Inflammatory macrophage treated with lipopolysaccharide for 4 hours (primary cell): ENCODE data around the gene PCDHGB1.
"Not testable (repeated sequence)": the region's sequence is repeated elsewhere in the genome, so short reads cannot be mapped to it uniquely, and the experiment has no call there.

Experiments used
- DNase-seq: peaks from one replicate; pipeline ENCODE4 v3.0.0-alpha.2; 2020

Gene PCDHGB1

GRCh38 chr5:141349917-141350619 lies at the start of gene PCDHGB1:
PCDHGB1 (plus strand) TSS chr5:141350099; CDS start chr5:141350261, 162 bp downstream.
- no peak for DNase-seq

GRCh38 chr5:141303756-141304155 lies 46.1 kb upstream of the PCDHGB1 start, which contains the start of gene SLC25A2:
SLC25A2 (minus strand) TSS chr5:141304049; CDS start chr5:141303865, 184 bp downstream.
- no peak for DNase-seq

DNA sequence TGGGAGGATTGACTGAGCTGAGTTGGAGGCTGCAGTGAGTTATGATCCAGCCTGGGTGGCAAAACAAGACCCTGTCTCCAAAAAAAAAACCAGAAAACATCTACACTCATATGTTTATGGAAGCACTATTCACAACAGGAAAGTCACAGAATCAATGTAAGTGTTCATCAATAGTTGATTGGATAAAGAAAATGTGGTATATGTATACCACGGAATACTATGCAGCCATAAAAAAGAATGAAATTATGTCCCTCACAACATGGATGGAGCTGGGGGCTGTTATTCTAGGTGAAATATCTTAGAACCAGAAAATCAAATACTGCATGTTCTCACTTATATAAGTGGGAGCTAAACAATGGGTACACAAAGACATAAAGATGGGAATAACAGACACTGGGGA lies 43.3 kb upstream of the PCDHGB1 start:
- DNase-seq: no peak

DNA sequence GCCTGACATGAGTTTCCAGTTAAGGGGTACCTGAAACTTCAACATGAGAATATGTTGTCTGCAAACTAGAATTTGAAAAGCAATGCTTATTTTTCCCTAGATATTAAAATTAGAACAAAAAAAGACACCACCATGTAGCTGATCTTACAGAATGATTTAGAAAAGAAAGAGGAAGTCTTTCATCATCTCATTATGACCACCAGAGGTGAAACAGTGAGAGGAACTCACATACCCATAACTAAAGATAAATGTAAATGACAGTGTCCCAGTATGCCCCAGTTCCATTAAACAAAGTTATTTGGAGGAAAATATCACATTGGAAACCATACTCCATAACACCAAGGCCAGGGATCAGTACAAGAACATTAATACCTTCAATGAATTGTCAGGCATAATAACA lies 36.2 kb upstream of the PCDHGB1 start:
- no peak for DNase-seq

- DNase-seq: not testable (repeated sequence)
Observed at GRCh38 chr5:141316963-141317362, 32.9 kb upstream of the PCDHGB1 start.

DNA sequence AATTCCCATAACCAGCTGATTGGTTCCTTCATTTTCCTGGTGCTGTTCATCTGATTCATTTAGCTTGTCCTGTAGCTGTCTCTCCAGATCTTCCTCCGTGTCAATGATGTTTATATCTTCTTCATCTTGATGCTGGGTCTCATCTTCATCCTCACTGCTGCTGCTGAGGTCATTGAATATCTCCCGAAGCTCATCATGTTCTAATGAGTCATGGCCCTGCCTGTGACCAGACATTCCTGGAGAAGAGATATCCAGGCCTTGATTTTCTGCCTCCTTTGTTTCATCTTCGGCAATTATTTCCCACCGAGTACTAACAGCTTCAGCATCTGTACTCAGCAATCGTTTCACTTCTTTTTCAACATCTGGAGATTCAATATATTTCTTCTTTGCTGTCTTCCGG lies 30.7 kb upstream of the PCDHGB1 start:
- DNase-seq: no peak

- no peak for DNase-seq
Observed at GRCh38 chr5:141319699-141320098, 30.2 kb upstream of the PCDHGB1 start.

GRCh38 chr5:141320225-141321169 lies 29.4 kb upstream of the PCDHGB1 start, which contains the start of gene TAF7:
TAF7 (minus strand) TSS chr5:141320784; CDS start chr5:141320044, 740 bp downstream.
- DNase-seq: peak; percentile 95

- no peak for DNase-seq
Observed at GRCh38 chr5:141322261-141322660, 27.6 kb upstream of the PCDHGB1 start.

GRCh38 chr5:141326088-141326854 lies 23.6 kb upstream of the PCDHGB1 start:
- peak; percentile 49 for DNase-seq

DNA sequence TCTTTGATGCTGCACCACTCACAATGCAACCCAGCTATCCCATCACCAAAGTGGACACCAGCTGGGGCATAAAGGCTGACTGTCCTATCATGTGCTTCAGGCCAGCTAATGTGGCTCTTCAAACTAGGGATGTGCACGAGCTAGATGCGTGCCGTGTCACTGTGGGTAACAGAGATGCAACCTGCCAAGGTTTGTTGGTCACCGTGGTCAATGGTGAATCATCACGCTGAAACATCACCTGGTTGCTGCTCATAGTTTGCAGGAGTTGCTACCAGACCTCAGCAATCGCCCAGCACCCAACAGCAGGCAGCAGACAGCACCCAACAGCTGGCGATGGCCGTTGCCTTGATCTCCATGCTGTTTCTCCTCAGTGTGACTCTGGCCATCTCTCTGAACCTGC lies 21.7 kb upstream of the PCDHGB1 start:
- DNase-seq: no peak

- no peak for DNase-seq
Observed at GRCh38 chr5:141330299-141331080, 19.4 kb upstream of the PCDHGB1 start, which contains the start of gene PCDHGA1. PCDHGA1 (plus strand) TSS chr5:141330514.

DNA sequence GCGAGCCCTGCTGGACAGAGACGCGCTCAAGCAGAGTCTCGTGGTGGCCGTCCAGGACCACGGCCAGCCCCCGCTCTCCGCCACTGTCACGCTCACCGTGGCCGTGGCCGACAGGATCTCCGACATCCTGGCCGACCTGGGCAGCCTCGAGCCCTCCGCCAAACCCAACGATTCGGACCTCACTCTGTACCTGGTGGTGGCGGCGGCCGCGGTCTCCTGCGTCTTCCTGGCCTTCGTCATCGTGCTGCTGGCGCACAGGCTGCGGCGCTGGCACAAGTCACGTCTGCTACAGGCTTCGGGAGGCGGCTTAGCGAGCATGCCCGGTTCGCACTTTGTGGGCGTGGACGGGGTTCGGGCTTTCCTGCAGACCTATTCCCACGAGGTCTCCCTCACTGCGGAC lies 17.3 kb upstream of the PCDHGB1 start:
- not testable (repeated sequence) for DNase-seq

DNA sequence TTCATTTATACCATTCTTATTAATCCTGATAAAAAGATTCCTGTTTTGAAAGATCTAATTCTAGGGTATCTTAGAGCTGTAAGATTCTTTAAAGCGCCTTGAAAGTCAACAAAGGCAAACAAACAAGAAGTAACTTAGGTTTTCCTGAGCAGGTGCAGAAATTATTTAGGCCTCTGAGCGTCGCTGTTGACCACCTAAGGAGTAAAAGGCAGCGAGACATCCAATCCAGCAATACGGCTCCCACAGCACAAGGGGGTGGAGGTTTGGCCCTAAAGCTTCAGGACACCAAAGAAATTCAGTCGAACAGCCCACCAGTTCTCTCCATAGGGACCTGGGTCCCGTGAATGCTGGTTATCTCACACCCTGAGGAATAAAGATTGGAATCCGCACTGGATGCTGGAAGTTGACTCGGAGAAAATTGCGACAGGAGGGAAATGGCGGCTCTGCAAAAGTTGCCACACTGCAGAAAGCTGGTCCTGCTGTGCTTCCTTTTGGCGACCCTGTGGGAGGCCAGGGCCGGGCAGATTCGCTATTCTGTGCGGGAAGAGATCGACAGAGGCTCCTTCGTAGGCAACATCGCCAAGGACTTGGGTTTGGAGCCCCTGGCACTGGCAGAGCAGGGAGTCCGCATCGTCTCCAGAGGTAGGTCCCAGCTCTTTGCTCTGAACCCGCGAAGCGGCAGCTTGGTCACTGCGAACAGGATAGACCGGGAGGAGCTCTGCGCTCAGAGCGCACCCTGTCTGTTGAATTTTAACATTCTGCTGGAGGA lies 11.2 kb upstream of the PCDHGB1 start, which contains the start of gene PCDHGA2:
PCDHGA2 (plus strand) TSS at position 223 of the 769 bp plus-strand sequence.
- DNase-seq: no peak

DNA sequence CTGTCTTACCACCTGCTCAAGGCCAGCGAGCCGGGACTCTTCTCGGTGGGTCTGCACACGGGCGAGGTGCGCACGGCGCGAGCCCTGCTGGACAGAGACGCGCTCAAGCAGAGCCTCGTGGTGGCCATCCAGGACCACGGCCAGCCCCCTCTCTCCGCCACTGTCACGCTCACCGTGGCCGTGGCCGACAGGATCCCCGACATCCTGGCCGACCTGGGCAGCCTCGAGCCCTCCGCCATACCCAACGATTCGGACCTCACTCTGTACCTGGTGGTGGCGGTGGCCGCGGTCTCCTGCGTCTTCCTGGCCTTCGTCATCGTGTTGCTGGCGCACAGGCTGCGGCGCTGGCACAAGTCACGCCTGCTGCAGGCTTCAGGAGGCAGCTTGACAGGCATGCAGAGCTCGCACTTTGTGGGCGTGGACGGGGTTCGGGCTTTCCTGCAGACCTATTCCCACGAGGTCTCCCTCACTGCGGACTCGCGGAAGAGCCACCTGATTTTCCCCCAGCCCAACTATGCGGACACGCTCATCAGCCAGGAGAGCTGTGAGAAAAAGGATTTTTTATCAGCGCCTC lies 9.0 kb upstream of the PCDHGB1 start:
- DNase-seq: not testable (repeated sequence)

GRCh38 chr5:141342773-141343172 lies 7.1 kb upstream of the PCDHGB1 start:
- no peak for DNase-seq

DNA sequence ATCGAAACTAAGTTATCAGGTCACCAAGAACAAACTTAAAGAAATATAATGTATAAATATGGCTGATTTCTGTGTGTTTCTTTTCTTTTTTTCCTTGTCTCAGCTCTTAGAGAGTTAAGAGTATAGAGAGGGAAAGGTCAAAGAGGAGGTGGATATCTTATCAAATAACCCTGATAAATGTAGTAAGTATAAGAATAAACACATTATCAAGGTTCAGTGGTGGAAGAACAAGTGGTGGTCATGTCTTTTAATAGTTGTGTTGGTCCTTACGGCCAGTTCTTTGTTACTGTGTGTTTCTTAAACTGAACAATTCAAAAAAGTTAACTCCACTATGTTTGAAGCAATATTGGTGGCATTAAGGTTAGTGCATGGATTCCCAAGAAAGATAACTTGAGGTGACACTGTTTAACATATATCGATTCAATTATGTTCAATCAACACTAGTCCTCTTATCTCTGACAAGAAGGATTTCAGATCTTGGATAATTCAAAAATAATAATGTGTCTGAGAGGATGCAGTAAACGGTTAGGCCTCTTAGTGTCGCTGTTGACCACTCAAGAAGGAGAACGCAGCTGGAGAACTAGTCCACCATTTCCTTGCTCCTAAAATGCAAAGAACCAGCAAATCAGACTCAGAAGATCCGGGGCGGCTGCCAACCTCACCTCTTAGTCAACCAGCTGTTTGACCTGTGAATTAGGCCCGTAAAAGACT lies 6.5 kb upstream of the PCDHGB1 start, which contains the start of gene PCDHGA3:
PCDHGA3 (plus strand) TSS at position 588 of the 711 bp plus-strand sequence. CDS start 205 bp downstream, outside the sequence.
- no peak for DNase-seq

GRCh38 chr5:141343953-141344463 lies 5.9 kb upstream of the PCDHGB1 start:
- no peak for DNase-seq

DNA sequence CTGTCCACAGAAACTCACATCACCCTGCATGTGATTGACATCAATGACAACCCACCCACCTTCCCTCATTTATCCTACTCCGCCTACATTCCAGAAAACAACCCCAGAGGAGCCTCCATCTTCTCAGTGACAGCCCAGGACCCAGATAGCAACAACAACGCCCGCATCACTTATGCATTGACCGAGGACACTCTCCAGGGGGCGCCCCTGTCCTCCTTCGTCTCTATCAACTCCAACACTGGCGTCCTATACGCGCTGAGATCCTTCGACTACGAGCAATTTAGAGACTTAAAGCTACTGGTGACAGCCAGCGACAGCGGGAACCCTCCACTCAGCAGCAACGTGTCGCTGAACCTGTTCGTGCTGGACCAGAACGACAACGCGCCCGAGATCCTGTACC lies 4.6 kb upstream of the PCDHGB1 start:
- no peak for DNase-seq

DNA sequence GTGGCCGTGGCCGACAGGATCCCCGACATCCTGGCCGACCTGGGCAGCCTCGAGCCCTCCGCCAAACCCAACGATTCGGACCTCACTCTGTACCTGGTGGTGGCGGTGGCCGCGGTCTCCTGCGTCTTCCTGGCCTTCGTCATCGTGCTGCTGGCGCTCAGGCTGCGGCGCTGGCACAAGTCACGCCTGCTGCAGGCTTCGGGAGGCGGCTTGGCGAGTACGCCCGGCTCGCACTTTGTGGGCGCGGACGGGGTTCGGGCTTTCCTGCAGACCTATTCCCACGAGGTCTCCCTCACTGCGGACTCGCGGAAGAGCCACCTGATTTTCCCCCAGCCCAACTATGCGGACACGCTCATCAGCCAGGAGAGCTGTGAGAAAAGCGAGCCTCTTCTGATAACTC lies 3.9 kb upstream of the PCDHGB1 start:
- DNase-seq: not testable (repeated sequence)
